B cell (primary cell): Measurements from ENCODE around the gene KEL. TPM values are rescaled to one million over a fixed set of nuclear protein-coding genes. Genes with fewer than 3 reads are reported as not detected.

Experiments used
- ATAC-seq: fragments of 200-7000 bp; cut with Tn5 transposase; one replicate; pipeline ENCODE4 v1.10.0; 2021; ENCODE audit warnings: low read depth, mild to moderate bottlenecking, moderate number of reproducible peaks, moderate library complexity
- CTCF ChIA-PET: fragments of 350-600 bp; sonication (Branson Sonifier 250); formaldehyde crosslinking; loops from one replicate; lab custom pipeline; 2021; ENCODE audit warnings: antibody characterized with exemption, inconsistent platforms; lab: Charles Lee
- POLR2A ChIA-PET: fragments of 350-600 bp; sonication (Branson Sonifier 250); formaldehyde crosslinking; loops from one replicate; lab custom pipeline; 2021; ENCODE audit warnings: antibody characterized with exemption; lab: Charles Lee
- DNase-seq: peaks from one replicate; pipeline ENCODE4 v3.0.0; 2013
- H2AFZ ChIP-seq: 2 replicates; pipeline ENCODE4 v1.6.1; 2012; ENCODE audit warnings: mild to moderate bottlenecking, low read depth, low read length; ENCODE audit not compliant: insufficient read depth, poor library complexity, severe bottlenecking
- H3K27ac ChIP-seq, 2 donors: 1 replicate in 1 of 2; 2 replicates in 1 of 2; pipeline ENCODE4 v1.5.1; 2012 to 2013; ENCODE audit warnings: low read length in 2 of 2, mild to moderate bottlenecking in 2 of 2, moderate library complexity in 1 of 2
- H3K27me3 ChIP-seq, 4 experiments: fragments of 200-600 bp in 1 of 4; sonication (generic) in 1 of 4; replicated peaks in 1 of 4; 1 replicate in 2 of 4; 2 replicates in 2 of 4; pipeline versions ENCODE4 v1.6.1 to v1.7.0; 2013 to 2016; ENCODE audit warnings: low read length in 3 of 4, mild to moderate bottlenecking in 2 of 4, mixed read lengths in 1 of 4, moderate library complexity in 1 of 4; ENCODE audit not compliant: insufficient read depth in 4 of 4, control insufficient read depth in 3 of 4; ENCODE audit errors: control extremely low read depth in 1 of 4
- H3K36me3 ChIP-seq, 2 experiments: replicated peaks in 1 of 2; 1 replicate in 1 of 2; 2 replicates in 1 of 2; pipeline versions ENCODE4 v1.6.1 to v1.7.1; 2013; ENCODE audit warnings: low read length in 1 of 2; ENCODE audit not compliant: insufficient read depth in 2 of 2, control insufficient read depth in 1 of 2; ENCODE audit errors: control extremely low read depth in 1 of 2, extremely low read depth in 1 of 2
- H3K4me1 ChIP-seq, 2 donors: fragments of 200-600 bp in 1 of 2; sonication (generic) in 1 of 2; 1 replicate in 1 of 2; 2 replicates in 1 of 2; pipeline versions ENCODE4 v1.5.1 to v1.6.1; 2013 to 2017; ENCODE audit warnings: low read length in 2 of 2; ENCODE audit not compliant: control insufficient read depth in 2 of 2, insufficient read depth in 2 of 2
- H3K4me2 ChIP-seq: replicated peaks from 2 replicates; pipeline ENCODE3; 2012; ENCODE audit warnings: mild to moderate bottlenecking, low read depth, low read length; ENCODE audit not compliant: poor library complexity, severe bottlenecking
- H3K4me3 ChIP-seq, 5 experiments: fragments of 200-600 bp in 1 of 5; sonication (generic) in 1 of 5; 1 replicate in 3 of 5; 2 replicates in 2 of 5; pipeline versions ENCODE4 v1.5.1 to v1.7.0; 2011 to 2016; ENCODE audit warnings: low read length in 4 of 5, mild to moderate bottlenecking in 4 of 5, low read depth in 2 of 5, control low read depth in 1 of 5, moderate library complexity in 1 of 5; ENCODE audit not compliant: insufficient read depth in 1 of 5; ENCODE audit errors: control extremely low read depth in 1 of 5, extremely low read depth in 1 of 5
- H3K79me2 ChIP-seq: fragments of 200-600 bp; sonication (generic); one replicate; pipeline ENCODE4 v1.6.0; 2016; ENCODE audit warnings: low read length; ENCODE audit not compliant: control insufficient read depth, insufficient read depth
- H3K9ac ChIP-seq: fragments of 200-600 bp; sonication (generic); 2 replicates; pipeline ENCODE4 v1.6.1; 2017; ENCODE audit warnings: mild to moderate bottlenecking, low read length, moderate library complexity
- H3K9me3 ChIP-seq, 3 donors: one replicate each; pipeline versions ENCODE4 v1.6.1 to v1.7.1; 2013; ENCODE audit warnings: low read length in 2 of 3; ENCODE audit not compliant: control insufficient read depth in 2 of 3, insufficient read depth in 1 of 3; ENCODE audit errors: control extremely low read depth in 1 of 3
- H4K20me1 ChIP-seq: 2 replicates; pipeline ENCODE4 v1.6.0; 2012; ENCODE audit warnings: mild to moderate bottlenecking, low read length; ENCODE audit not compliant: insufficient read depth, control insufficient read depth, poor library complexity, severe bottlenecking
- H3K27ac Mint-ChIP-seq: one replicate; pipeline ENCODE4 v1.8.0; 2021; ENCODE audit warnings: mixed read lengths
- H3K27me3 Mint-ChIP-seq: one replicate; pipeline ENCODE4 v1.8.0; 2021; ENCODE audit warnings: mixed read lengths
- H3K4me1 Mint-ChIP-seq: one replicate; pipeline ENCODE4 v1.8.0; 2021; ENCODE audit warnings: mixed read lengths
- H3K4me3 Mint-ChIP-seq: one replicate; pipeline ENCODE4 v1.8.0; 2021; ENCODE audit warnings: mixed read lengths
- H3K9me3 Mint-ChIP-seq: one replicate; pipeline ENCODE4 v1.8.0; 2022; ENCODE audit warnings: mixed read lengths; ENCODE audit not compliant: insufficient read depth
- CTCF ChIP-seq: fragments of 200-600 bp; IDR thresholded peaks from one replicate; pipeline ENCODE4 v1.8.0; 2022; ENCODE audit warnings: antibody characterized with exemption, mild to moderate bottlenecking
- EZH2 ChIP-seq: IDR thresholded peaks from 2 replicates; pipeline ENCODE4 v1.6.1; 2012; ENCODE audit warnings: borderline replicate concordance, low read depth, mild to moderate bottlenecking, moderate library complexity, low read length; ENCODE audit not compliant: insufficient read depth, poor library complexity, severe bottlenecking
- WGBS: methylation state at CpG from one replicate; pipeline ENCODE4 v1.1.5; 2013; ENCODE audit warnings: missing lambda C conversion rate; ENCODE audit not compliant: insufficient coverage; 5-methylcytosine and 5-hydroxymethylcytosine counted together
- intact Hi-C: fragments of 100-400 bp; cut with micrococcal nuclease; formaldehyde crosslinking; loops from one replicate; pipeline ENCODE4 v1.10.0; 2022
- polyA plus RNA-seq: library from polyadenylated mRNA; depleted of rRNA; stranded (reverse); fragments of >200 nt; gene quantifications from 2 replicates; pipeline ENCODE4 v1.2.3, GENCODE V29; 2012
- total RNA-seq, 2 donors: library from RNA; stranded (reverse); fragments of 120-200 nt in 1 of 2; gene quantifications; 1 replicate in 1 of 2; 2 replicates in 1 of 2; pipeline versions ENCODE4 v1.2.3 to v1.2.4, GENCODE V29; 2013 to 2022

Gene KEL
- total and polyA plus RNA-seq, 2 donors (not counting 1 experiment from before 2014, with no cell fraction given): 0.27 to 0.71 TPM

DNA sequence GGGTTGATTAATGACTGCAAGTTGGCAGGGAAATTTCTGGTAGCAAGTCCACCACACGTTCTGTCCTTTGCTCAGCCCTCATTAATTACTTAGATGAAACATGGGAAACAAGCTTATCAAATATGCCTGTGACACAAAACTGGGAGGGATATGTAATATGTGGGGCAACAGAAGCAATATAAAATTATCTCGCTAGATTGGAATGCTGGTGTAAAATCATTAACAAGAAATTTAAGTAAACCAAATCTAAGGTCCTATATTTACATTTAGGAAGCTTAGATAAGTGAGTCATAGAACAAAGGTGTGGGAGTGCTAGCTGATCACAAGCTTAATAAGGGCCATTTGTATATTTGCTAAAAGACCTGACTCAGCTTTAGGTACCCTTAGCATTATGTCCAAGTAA is 52.1 kb downstream of the KEL start:
- no peak overlapping the region for H3K4me3 ChIP-seq
- H3K4me1 Mint-ChIP-seq: no peaks in the 10 kb centered on the region
- H3K27me3 ChIP-seq: peaks cover 0 to 9% (median 3%) of the 10 kb centered on the region in 4 experiments
- no peak overlapping the region for H3K27ac Mint-ChIP-seq
- no peak overlapping the region for H3K9ac ChIP-seq
- H3K36me3 ChIP-seq: no peaks in the 10 kb centered on the region
- ChIA-PET POLR2A (no interaction called here), CTCF (interaction anchor here (0.8 to 3.6 kb wide), 9 partner anchors 9 to 305 kb away, joined by 3 to 21 read pairs (median 4); no protein-coding TSS in a partner anchor)
- H3K4me3 Mint-ChIP-seq: no peak overlapping the region
- H3K79me2 ChIP-seq: no peaks in the 10 kb centered on the region
- ATAC-seq (no peak), DNase-seq (no peak)
- H4K20me1 ChIP-seq: no peaks in the 10 kb centered on the region
- H3K27ac ChIP-seq: no peak overlapping the region
- H3K9me3 Mint-ChIP-seq: no peaks in the 10 kb centered on the region
- H2AFZ ChIP-seq: no peak overlapping the region
- no peaks in the 10 kb centered on the region for H3K4me1 ChIP-seq
- peaks cover 45% of the 10 kb centered on the region for H3K27me3 Mint-ChIP-seq
- WGBS: no CpG with 5 or more reads among the region's 2 CpGs
- no peak for TF ChIP-seq CTCF
- no peak for TF ChIP-seq EZH2
- H3K9me3 ChIP-seq: peaks cover 0 to 3% (median 2%) of the 10 kb centered on the region in 3 donors
- intact Hi-C loops: no loop called here
- no peak overlapping the region for H3K4me2 ChIP-seq
